Activated CD8-positive, alpha-beta memory T cell treated with anti-CD3 and anti-CD28 coated beads, Interleukin-2, amount 50 U/mL, for 24 hours (primary cell): ENCODE data around the gene JAG1.

Source experiments
- DNase-seq: peaks from one replicate; pipeline ENCODE4 v3.0.0-alpha.2; 2020; ENCODE audit errors: extremely low read depth

JAG1 gene

GRCh38 chr20:10653599-10654249 is 20.1 kb downstream of the JAG1 start:
- DNase-seq = no peak

GRCh38 chr20:10652660-10653261 is 21.0 kb downstream of the JAG1 start:
- DNase-seq = no peak

DNA sequence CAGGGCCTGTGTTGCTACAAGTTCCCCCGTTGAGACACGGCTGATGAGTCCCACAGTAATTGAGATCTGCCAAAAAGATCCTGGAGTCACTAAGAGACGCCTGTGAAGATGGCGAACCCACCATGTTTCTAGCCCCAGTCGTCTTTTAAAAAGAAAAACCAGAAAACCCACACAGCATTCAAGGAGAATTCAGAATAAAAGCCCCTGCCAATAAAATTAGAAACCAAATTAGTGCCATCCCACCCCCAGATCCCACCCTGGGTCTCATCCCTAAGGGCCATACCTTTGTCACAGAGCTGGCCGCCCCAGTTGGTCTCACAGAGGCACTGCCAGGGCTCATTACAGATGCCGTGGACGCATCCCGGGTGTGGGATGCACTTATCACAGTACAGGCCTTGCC is 21.6 kb downstream of the JAG1 start:
- no peak for DNase-seq

DNA sequence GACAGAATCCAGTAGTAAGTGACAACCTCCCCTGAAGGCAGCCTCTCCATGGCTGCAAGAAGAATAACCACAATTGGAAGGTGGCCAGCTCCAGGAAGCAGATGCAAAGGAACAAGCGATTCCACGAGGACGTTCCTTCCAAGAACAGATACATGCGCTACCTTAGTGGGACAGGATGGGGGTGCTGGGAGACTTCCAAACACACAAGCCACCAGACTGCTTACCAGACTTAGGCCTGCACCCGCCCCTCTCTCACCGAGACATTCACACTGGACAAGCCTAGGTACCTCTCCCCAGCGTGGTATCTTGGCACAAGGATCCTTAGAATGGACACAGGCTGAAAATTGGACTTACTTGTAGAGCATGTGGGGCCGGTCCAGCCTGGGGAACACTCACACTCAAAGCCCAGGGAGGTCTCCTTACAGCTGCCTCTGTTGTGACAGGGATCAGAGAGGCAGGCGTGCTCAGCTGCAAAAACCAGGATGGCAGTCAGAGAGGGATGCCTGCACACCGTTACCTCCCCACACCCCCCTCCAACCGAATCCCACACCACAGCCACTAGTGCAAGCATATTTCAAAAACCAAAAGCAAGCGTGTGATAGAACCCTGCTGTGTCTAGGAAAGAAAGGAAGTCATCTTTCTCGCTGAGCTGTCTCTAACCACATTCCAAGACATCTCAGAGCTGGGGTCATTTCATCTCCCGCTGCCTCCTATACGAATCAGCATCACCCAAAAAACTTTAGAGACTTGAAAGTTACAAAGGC is 22.4 kb downstream of the JAG1 start:
- no peak for DNase-seq

- DNase-seq = no peak
Observed at GRCh38 chr20:10649797-10650160, 24.0 kb downstream of the JAG1 start.

GRCh38 chr20:10649080-10649796 is 24.6 kb downstream of the JAG1 start:
- no peak for DNase-seq

DNA sequence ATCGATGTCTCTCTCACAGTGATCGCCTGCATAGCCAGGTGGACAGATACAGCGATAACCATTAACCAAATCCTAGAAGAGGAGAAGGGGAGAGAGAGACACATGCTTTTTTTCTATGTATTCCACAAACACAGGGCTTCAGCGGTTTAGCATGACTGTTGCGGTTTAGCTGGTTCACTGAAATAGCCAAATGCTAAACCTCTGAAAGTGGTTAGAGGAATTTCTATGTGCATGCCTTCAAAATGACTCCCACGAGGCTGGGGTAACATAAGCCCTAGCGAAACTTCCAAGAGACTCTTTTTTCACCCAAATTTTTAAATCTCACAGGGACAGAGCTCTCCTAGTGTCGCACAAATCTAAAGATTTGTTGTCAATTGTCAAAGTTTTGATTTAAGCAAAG is 25.1 kb downstream of the JAG1 start:
- DNase-seq = no peak

DNA sequence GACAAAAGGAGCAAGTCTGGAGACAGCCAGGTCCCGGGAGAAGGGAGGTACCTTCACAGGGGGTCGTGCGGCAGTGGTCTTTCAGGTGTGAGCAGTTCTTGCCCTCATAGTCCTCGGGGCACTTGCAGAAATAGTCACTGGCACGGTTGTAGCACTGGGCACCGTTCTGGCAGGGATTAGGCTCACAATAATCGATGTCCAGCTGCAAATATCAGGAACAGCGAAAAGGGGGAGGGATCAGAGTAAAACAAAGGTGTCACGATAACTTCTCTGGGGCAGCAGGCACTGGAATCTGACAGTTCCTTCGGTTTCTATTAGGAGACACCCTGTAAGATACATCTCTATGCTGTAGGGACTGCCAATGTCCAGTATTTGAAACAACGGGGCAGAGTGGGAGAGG is 25.9 kb downstream of the JAG1 start:
- DNase-seq = no peak

- DNase-seq = no peak
Observed at GRCh38 chr20:10647471-10647870, 26.3 kb downstream of the JAG1 start.

GRCh38 chr20:10646886-10647420 is 26.8 kb downstream of the JAG1 start:
- no peak for DNase-seq

- DNase-seq = no peak
Observed at GRCh38 chr20:10646006-10646405, 27.8 kb downstream of the JAG1 start.

- DNase-seq = no peak
Observed at GRCh38 chr20:10645205-10645570, 28.6 kb downstream of the JAG1 start.

- no peak for DNase-seq
Observed at GRCh38 chr20:10644458-10645204, 29.2 kb downstream of the JAG1 start.

DNA sequence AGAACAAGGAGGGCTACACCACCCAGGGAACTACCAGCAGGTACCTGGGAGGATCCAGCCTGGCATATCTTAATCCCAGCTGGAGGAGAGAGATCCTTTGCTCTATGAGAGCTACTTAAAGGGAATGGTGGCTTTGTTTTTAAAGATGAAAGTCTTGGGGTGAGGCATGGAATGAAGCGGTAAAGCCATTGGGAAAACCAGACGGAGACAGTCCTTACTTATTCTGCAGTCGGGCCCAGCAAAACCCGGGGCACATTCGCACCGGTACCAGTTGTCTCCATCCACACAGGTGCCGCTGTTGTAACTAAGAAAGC is 30.3 kb downstream of the JAG1 start:
- no peak for DNase-seq

- no peak for DNase-seq
Observed at GRCh38 chr20:10642856-10643559, 30.8 kb downstream of the JAG1 start.

GRCh38 chr20:10641893-10642292 is 31.9 kb downstream of the JAG1 start:
- DNase-seq = no peak

DNA sequence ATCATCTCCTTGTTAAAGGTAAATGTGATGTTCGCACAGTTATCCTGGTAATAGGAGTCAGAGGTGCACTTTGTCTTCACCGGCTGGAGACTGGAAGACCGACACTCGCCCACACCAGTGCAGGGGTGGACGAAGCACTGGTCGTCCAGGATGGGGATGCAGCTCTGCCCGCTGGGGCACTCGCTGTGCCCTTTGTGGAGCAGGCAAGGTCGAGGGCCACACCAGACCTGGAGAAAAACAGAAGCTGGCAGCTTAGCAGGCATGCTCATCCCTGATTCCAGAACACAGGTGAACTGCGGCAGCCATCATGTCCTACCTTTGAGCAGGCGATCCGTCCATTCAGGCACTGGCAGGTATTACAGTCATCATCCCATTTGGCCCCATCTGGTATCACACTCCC is 32.3 kb downstream of the JAG1 start:
- DNase-seq = no peak

DNA sequence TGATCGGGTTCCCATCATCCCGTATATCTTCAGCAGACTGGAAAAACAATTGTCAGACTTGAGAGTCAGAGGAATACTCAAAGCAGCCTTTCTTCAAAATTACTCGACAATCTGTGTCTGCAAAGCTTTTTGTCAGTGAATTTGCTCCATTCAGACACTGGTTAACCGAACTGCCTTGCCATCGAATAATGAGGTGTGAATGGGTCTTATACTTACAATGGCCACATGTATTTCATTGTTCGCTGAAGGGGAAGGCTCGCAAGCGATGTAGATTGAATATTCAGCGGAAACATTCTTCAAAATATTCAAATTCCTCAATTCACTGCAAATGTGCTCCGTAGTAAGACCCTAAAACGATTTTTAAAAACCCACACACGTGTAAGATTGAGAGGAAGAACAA is 32.9 kb downstream of the JAG1 start:
- DNase-seq = no peak

DNA sequence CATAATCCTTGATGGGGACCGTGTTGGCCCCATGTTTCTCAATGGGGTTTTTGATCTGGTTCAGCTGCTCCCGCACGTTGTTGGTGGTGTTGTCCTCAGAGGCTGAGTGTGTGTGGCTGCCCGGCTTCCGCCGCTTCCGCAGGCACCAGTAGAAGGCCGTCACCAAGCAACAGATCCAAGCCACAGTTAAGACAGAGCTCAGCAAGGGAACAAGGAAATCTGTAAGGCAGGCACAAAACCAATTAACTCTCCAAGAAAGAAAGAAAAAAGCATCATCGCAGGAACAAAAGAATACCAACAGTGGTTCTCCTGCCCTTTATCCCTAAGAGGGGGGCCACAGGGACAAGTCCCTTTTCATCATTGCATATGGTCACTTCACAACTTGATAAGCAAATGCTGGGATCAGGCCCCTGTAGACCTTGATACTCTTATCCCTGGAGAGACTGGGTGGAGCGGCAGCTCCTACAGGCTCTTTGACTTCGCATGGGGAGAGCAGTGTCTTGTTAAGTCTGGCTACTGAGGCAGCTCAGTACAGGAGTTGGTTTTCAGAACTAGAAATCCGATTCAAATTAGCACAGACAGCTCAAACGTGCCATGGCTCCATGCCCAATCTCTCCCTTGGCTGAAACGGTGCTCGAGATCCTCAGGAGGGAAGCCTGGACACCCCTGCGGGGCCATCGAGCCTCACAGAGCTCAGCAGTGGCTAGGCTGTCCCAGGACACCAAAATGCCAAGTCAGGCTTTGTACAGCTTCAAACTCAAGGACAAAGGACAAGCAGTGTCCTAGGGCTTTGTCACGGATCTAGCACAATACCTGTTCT is 33.9 kb downstream of the JAG1 start:
- no peak for DNase-seq

- DNase-seq = no peak
Observed at GRCh38 chr20:10639077-10639736, 34.6 kb downstream of the JAG1 start.
